ENCODE measurements around the gene GTF3C1.

GTF3C1 gene

DNA sequence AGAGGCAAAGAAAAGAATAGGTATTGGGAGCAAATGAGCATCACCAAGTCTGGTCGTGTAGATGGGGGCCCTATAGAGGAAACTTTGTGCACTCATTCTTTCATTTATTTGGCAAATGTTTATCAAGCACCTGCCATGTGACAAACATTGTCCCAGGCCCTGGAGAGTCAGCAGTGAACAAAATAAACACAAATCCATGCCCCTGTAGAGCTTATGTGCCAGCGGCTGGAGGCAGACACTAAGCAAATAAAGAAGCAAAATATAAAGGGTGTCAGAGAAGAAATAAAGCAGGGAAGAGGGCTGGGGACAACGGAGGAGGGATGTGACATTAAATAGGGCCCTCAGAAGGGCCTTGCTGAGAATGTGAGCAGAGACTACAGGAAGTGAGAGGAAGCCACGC lies 45.8 kb upstream of the GTF3C1 start:
- 0 out of 2 replicates have a peak overlapping the region, but pooled peaks have one; percentile 3 for H3K27ac ChIP-seq
- no peak for TF ChIP-seq ZFX (IDR thresholded peaks at IDR 0.05; ENCODE audit: borderline replicate concordance)
- TF ChIP-seq, protein P1, sequence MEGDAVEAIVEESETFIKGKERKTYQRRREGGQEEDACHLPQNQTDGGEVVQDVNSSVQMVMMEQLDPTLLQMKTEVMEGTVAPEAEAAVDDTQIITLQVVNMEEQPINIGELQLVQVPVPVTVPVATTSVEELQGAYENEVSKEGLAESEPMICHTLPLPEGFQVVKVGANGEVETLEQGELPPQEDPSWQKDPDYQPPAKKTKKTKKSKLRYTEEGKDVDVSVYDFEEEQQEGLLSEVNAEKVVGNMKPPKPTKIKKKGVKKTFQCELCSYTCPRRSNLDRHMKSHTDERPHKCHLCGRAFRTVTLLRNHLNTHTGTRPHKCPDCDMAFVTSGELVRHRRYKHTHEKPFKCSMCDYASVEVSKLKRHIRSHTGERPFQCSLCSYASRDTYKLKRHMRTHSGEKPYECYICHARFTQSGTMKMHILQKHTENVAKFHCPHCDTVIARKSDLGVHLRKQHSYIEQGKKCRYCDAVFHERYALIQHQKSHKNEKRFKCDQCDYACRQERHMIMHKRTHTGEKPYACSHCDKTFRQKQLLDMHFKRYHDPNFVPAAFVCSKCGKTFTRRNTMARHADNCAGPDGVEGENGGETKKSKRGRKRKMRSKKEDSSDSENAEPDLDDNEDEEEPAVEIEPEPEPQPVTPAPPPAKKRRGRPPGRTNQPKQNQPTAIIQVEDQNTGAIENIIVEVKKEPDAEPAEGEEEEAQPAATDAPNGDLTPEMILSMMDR (IDR thresholded peaks at IDR 0.05) = no peak

DNA sequence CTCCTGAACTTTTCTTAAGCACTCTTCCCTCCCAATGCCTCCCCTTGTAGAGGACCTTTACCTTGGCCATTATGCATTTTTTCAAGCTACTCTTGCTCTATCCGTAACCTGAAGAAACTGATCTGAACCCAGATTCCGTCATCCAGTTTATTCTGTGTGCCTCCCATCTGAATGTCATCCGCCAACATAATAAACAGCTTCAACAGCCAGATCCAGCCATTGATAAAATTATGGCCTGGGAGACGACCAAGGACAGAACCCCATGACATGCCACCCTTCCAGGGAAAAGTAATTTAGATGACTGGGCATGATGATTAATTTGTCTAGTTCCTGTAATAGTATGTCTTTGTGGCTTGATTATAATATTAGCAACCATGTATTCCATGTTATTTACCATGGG lies 42.1 kb upstream of the GTF3C1 start:
- TF ChIP-seq, protein P1 (IDR thresholded peaks at IDR 0.05) = no peak
- H3K27ac ChIP-seq = no peak overlapping the region

DNA sequence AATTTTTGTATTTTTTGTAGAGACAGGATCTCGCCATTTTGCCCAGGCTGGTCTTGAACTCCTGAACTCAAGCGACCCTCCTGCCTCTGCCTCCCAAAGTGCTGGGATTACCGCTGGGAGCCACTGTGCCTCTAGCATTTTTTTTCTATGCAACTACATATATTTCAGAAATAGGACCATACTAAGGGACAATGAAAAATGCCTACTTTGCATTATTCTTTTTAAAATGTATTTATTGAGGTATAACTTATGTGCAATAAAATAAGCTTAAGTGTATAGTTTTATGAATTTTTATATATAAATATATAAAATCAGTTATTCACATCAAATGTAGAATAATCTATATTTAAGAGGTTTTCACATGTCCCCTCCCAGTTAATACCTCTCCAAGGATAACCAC lies 38.3 kb upstream of the GTF3C1 start:
- H3K27ac ChIP-seq = no peak overlapping the region
- TF ChIP-seq, protein P1 (IDR thresholded peaks at IDR 0.05) = no peak
- no peak for TF ChIP-seq ZFX (IDR thresholded peaks at IDR 0.05; ENCODE audit: borderline replicate concordance)

DNA sequence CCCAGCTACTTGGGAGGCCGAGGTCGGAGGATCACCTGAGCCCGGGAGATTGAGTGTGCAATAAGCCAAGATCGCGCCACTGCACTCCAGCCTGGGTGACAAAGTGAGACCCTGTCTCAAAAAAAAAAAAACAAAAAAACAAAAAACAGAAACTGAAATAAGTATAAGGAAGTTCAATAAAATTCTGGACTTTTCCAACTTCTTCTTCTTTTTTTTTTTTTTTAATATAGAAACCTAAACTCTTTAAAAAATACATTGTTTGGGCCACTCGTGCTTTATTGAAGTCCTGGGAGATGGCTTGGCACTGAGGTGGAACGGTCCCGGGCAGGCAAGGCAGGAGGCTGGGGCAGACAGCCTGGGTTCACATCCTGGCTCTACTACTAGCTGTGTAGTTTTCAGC lies 37.0 kb upstream of the GTF3C1 start:
- no peak for TF ChIP-seq ZFX (IDR thresholded peaks at IDR 0.05; ENCODE audit: borderline replicate concordance)
- TF ChIP-seq, protein P1 (IDR thresholded peaks at IDR 0.05) = no peak

DNA sequence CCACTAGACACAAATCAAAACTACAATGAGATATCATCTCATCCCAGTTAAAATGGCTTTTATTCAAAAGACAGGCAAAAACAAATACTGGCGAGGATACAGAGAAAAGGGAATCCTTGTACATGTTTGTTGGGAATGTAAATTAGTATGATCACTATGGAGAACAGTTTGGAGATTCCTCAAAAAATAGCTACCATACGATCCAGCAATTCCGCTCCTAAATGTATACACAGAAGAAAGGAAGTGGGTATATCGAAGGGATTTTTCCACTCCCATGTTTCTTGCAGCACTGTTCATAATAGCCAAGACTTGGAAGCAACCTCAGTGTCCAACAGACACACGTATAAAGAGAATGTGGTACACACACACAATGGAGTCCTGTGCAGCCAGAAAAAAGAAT lies 35.5 kb upstream of the GTF3C1 start:
- H3K27ac ChIP-seq = no peak overlapping the region
- TF ChIP-seq, protein P1 (IDR thresholded peaks at IDR 0.05) = no peak
- TF ChIP-seq ZFX (IDR thresholded peaks at IDR 0.05; ENCODE audit: borderline replicate concordance) = no peak

More for the DNA sequence above, 37.0 kb upstream of the GTF3C1 start:
- no peak overlapping the region for H3K27ac ChIP-seq

DNA sequence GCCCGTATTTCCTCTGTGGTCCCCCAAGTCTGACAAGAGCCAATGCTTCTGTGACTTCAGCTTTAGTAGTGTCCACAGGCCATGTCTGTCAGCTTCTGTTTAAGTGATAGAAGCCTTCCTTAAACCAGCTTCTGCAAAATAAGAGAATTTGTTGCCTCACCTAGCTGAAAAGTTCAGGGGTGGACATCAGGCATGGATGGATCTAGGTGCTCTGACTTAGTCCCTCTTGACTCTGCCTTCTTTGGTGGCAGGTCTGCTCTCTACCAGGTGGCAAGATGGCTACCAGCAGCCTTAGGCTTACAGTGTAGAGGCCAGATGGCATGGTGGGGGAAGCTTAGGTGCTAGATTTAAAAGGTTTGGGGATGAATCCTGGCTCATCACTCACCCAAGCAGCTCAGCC lies 33.9 kb upstream of the GTF3C1 start:
- no peak for TF ChIP-seq ZFX (IDR thresholded peaks at IDR 0.05; ENCODE audit: borderline replicate concordance)
- TF ChIP-seq, protein P1 (IDR thresholded peaks at IDR 0.05) = no peak
- H3K27ac ChIP-seq = no peak overlapping the region

DNA sequence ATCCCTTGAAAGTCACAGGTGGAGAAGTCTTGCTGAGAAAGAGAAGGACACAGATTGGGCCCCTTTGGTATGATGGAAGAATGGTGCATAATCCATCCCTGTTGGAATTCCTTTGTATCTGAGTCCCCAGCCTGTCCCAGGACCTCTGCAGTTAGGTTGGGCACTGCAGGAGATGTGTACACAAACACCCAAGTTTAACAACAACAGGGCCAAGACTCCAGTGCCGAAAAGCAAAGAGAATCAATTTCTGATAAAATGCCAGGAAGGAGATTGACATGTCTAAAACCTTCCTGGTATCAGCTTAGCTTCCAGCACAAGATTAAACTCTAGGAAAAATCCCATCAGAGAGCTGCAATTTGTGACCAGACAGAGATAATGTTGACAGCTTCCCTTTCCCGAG lies 33.2 kb upstream of the GTF3C1 start:
- TF ChIP-seq ZFX (IDR thresholded peaks at IDR 0.05; ENCODE audit: borderline replicate concordance) = no peak
- TF ChIP-seq, protein P1 (IDR thresholded peaks at IDR 0.05) = no peak
- no peak overlapping the region for H3K27ac ChIP-seq

Measured in 22Rv1 (cell line).